ENCODE results near the gene PXDN.

The PXDN gene

GRCh38 chr2:1742681-1743395, 1.5 kb downstream of the PXDN start:
- DNase-seq (ENCODE audit: low read depth): peak; percentile 95
- TF ChIP-seq, protein P1, sequence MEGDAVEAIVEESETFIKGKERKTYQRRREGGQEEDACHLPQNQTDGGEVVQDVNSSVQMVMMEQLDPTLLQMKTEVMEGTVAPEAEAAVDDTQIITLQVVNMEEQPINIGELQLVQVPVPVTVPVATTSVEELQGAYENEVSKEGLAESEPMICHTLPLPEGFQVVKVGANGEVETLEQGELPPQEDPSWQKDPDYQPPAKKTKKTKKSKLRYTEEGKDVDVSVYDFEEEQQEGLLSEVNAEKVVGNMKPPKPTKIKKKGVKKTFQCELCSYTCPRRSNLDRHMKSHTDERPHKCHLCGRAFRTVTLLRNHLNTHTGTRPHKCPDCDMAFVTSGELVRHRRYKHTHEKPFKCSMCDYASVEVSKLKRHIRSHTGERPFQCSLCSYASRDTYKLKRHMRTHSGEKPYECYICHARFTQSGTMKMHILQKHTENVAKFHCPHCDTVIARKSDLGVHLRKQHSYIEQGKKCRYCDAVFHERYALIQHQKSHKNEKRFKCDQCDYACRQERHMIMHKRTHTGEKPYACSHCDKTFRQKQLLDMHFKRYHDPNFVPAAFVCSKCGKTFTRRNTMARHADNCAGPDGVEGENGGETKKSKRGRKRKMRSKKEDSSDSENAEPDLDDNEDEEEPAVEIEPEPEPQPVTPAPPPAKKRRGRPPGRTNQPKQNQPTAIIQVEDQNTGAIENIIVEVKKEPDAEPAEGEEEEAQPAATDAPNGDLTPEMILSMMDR (conservative IDR thresholded peaks at IDR 0.05; ENCODE audit: low read length): peak; percentile 62
- peak overlapping the region; percentile 70 for H3K4me3 ChIP-seq (ENCODE audit: low read length)

DNA sequence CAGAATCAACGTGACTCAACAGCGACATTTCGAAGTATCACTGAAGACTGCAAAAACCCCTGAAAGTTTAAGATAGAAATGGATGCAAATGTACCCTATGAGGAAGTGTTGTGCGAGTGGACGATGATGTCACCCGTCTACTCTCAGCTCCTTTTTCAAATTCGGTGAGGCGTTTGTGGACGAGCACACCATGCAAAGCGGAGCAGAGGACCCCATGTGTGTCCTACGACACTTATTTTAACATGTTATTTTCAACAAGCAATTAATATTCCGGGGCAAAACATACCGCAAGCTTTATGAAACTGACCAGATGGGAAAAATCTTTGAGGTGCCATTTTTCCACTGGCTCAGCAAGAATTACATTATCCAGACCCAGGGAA, 2.0 kb downstream of the PXDN start:
- TF ChIP-seq, protein P1 (conservative IDR thresholded peaks at IDR 0.05; ENCODE audit: low read length): no peak
- peak overlapping the region; percentile 70 for H3K4me3 ChIP-seq (ENCODE audit: low read length)
- no peak for DNase-seq (ENCODE audit: low read depth)

GRCh38 chr2:1741851-1742250, 2.5 kb downstream of the PXDN start:
- no peak for DNase-seq (ENCODE audit: low read depth)
- TF ChIP-seq, protein P1 (conservative IDR thresholded peaks at IDR 0.05; ENCODE audit: low read length): no peak
- H3K4me3 ChIP-seq (ENCODE audit: low read length): peak overlapping the region; percentile 16

- H3K4me3 ChIP-seq (ENCODE audit: low read length): no peak overlapping the region
- TF ChIP-seq, protein P1 (conservative IDR thresholded peaks at IDR 0.05; ENCODE audit: low read length): no peak
- no peak for DNase-seq (ENCODE audit: low read depth)
Observed at GRCh38 chr2:1740716-1741589, 3.4 kb downstream of the PXDN start.

DNA sequence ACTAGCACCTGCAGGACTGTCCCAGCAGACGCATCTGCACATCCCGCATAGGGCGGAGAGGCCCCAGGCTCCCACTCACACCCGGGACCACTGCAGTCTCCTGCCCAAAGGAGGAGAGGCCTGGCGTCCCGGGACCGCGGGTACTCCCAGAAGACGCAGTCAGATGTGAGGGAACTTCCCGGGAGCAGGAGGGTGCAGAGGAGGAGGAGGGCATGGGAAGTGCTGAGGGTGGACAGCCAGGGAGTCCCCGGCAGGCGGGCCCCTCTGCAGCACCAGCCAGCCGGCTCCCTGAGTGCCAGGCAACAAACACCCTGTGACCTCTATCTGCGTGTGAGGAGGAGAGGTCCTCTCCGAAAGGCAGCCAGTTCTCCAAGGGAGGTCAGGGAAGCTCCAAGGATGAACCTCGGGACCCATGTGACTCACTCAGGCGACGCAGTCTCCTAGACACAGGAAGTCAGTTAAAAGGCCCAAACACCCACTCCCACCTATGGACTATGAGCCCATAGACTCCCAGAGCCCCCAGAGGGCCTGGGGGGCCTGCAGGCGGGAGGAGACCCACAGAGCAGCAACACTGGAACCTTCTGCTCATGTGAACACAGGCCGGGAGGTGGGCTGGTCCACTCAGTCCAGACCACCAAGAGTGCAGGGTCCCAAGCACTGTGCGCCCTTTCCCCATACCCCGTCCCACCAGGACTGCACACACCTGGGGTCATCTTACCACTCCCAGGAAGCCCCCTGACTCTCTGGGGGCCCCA, 4.2 kb downstream of the PXDN start:
- DNase-seq (ENCODE audit: low read depth): no peak
- H3K4me3 ChIP-seq (ENCODE audit: low read length): no peak overlapping the region
- TF ChIP-seq, protein P1 (conservative IDR thresholded peaks at IDR 0.05; ENCODE audit: low read length): no peak

- DNase-seq (ENCODE audit: low read depth): no peak
- TF ChIP-seq, protein P1 (conservative IDR thresholded peaks at IDR 0.05; ENCODE audit: low read length): no peak
Observed at GRCh38 chr2:1739322-1739957, 4.9 kb downstream of the PXDN start.

More at GRCh38 chr2:1739322-1739957, 4.9 kb downstream of the PXDN start:
- H3K4me3 ChIP-seq (ENCODE audit: low read length): no peak overlapping the region
